ENCODE data around the gene LARP4B.

LARP4B gene

GRCh38 chr10:865924-866576, 65.5 kb downstream of the LARP4B start:
- no peak for DNase-seq (ENCODE audit: low read depth)

- DNase-seq (ENCODE audit: low read depth), result no peak
These were observed 66.2 kb downstream of the LARP4B start for GRCh38 chr10:865257-865656.

GRCh38 chr10:860519-860918, 71.0 kb downstream of the LARP4B start:
- no peak for DNase-seq (ENCODE audit: low read depth)

GRCh38 chr10:856416-857157, 74.9 kb downstream of the LARP4B start:
- DNase-seq (ENCODE audit: low read depth), result no peak

- DNase-seq (ENCODE audit: low read depth), result no peak
These were observed 75.8 kb downstream of the LARP4B start for GRCh38 chr10:855671-856070.

GRCh38 chr10:855079-855478, 76.4 kb downstream of the LARP4B start:
- DNase-seq (ENCODE audit: low read depth), result no peak

GRCh38 chr10:853017-853416, 78.5 kb downstream of the LARP4B start:
- DNase-seq (ENCODE audit: low read depth), result no peak

GRCh38 chr10:852386-852785, 79.1 kb downstream of the LARP4B start:
- DNase-seq (ENCODE audit: low read depth), result no peak

- DNase-seq (ENCODE audit: low read depth), result no peak
These were observed 79.6 kb downstream of the LARP4B start for GRCh38 chr10:851901-852300.

GRCh38 chr10:850093-850492, 81.4 kb downstream of the LARP4B start:
- no peak for DNase-seq (ENCODE audit: low read depth)

- no peak for DNase-seq (ENCODE audit: low read depth)
These were observed 83.6 kb downstream of the LARP4B start for GRCh38 chr10:847868-848267.

- DNase-seq (ENCODE audit: low read depth), result no peak
These were observed 85.3 kb downstream of the LARP4B start for GRCh38 chr10:846126-846685.

- no peak for DNase-seq (ENCODE audit: low read depth)
These were observed 86.0 kb downstream of the LARP4B start for GRCh38 chr10:845526-845925.

- peak; percentile 20 for DNase-seq (ENCODE audit: low read depth)
These were observed 87.0 kb downstream of the LARP4B start for GRCh38 chr10:844552-844951.

GRCh38 chr10:843703-844102, 87.8 kb downstream of the LARP4B start:
- no peak for DNase-seq (ENCODE audit: low read depth)

GRCh38 chr10:842795-843194, 88.7 kb downstream of the LARP4B start:
- no peak for DNase-seq (ENCODE audit: low read depth)

GRCh38 chr10:841535-841934, 90.0 kb downstream of the LARP4B start:
- no peak for DNase-seq (ENCODE audit: low read depth)

GRCh38 chr10:839550-840205, 91.8 kb downstream of the LARP4B start:
- DNase-seq (ENCODE audit: low read depth), result no peak

GRCh38 chr10:836782-837181, 94.7 kb downstream of the LARP4B start:
- no peak for DNase-seq (ENCODE audit: low read depth)

GRCh38 chr10:834493-834892, 97.0 kb downstream of the LARP4B start:
- DNase-seq (ENCODE audit: low read depth), result no peak

GRCh38 chr10:829241-829640, 102.3 kb downstream of the LARP4B start:
- DNase-seq (ENCODE audit: low read depth), result no peak

GRCh38 chr10:828191-828590, 103.3 kb downstream of the LARP4B start:
- DNase-seq (ENCODE audit: low read depth), result no peak

- no peak for DNase-seq (ENCODE audit: low read depth)
These were observed 106.6 kb downstream of the LARP4B start for GRCh38 chr10:824946-825345.
